GM15510 (cell line): ENCODE results near the gene GET4.

ENCODE experiments used
- POLR2A ChIP-seq: IDR thresholded peaks from 3 replicates; pipeline ENCODE4 v1.6.1; 2011; ENCODE audit warnings: borderline replicate concordance; ENCODE audit not compliant: insufficient read length; ENCODE audit errors: extremely low read depth

GET4 gene

GRCh38 chr7:888081-889024 lies 12.0 kb downstream of the GET4 start:
- no peak for TF ChIP-seq POLR2A

- TF ChIP-seq POLR2A = no peak
Measured at GRCh38 chr7:889025-889390, 12.7 kb downstream of the GET4 start.

GRCh38 chr7:889391-889790 lies 13.0 kb downstream of the GET4 start:
- no peak for TF ChIP-seq POLR2A

- no peak for TF ChIP-seq POLR2A
Measured at GRCh38 chr7:890868-891267, 14.5 kb downstream of the GET4 start.

GRCh38 chr7:891291-891690 lies 14.9 kb downstream of the GET4 start:
- no peak for TF ChIP-seq POLR2A

GRCh38 chr7:891805-892204 lies 15.5 kb downstream of the GET4 start:
- no peak for TF ChIP-seq POLR2A

GRCh38 chr7:892648-893593 lies 16.6 kb downstream of the GET4 start:
- no peak for TF ChIP-seq POLR2A

- no peak for TF ChIP-seq POLR2A
Measured at GRCh38 chr7:893686-894085, 17.3 kb downstream of the GET4 start.

GRCh38 chr7:894164-894867 lies 18.0 kb downstream of the GET4 start:
- TF ChIP-seq POLR2A = no peak

GRCh38 chr7:894927-895450 lies 18.6 kb downstream of the GET4 start:
- no peak for TF ChIP-seq POLR2A

- TF ChIP-seq POLR2A = no peak
Measured at GRCh38 chr7:895451-896052, 19.2 kb downstream of the GET4 start.

- TF ChIP-seq POLR2A = no peak
Measured at GRCh38 chr7:896346-897075, 20.2 kb downstream of the GET4 start.

- no peak for TF ChIP-seq POLR2A
Measured at GRCh38 chr7:897086-897485, 20.7 kb downstream of the GET4 start.
